Lung (tissue), 12 donors: ENCODE measurements around the gene EPHB1. TPM values are rescaled to one million over a fixed set of nuclear protein-coding genes. Genes with fewer than 3 reads are reported as not detected.
"Not testable (repeated sequence)": the region's sequence is repeated elsewhere in the genome, so short reads cannot be mapped to it uniquely, and the experiment has no call there.

Experiments used
- ATAC-seq: fragments of 200-7000 bp; cut with Tn5 transposase; one replicate; pipeline ENCODE4 v1.9.1; 2020; ENCODE audit warnings: moderate number of reproducible peaks; ENCODE audit not compliant: insufficient read depth, low FRiP score
- DNase-seq, 3 donors: peaks; one replicate each; pipeline ENCODE4 v3.0.0-alpha.2; 2013 to 2017
- H3K27ac ChIP-seq, 2 donors: one replicate each; pipeline ENCODE4 v1.5.1; 2013; ENCODE audit warnings: mild to moderate bottlenecking in 2 of 2, moderate library complexity in 2 of 2, control low read depth in 1 of 2, inconsistent platforms in 1 of 2, low read depth in 1 of 2, low read length in 1 of 2
- H3K27me3 ChIP-seq, 3 donors: one replicate each; pipeline ENCODE4 v1.5.1; 2013; ENCODE audit warnings: low read length in 2 of 3; ENCODE audit not compliant: control insufficient read depth in 3 of 3, insufficient read depth in 3 of 3
- H3K36me3 ChIP-seq, 4 donors: one replicate each; pipeline ENCODE4 v1.5.1; 2013; ENCODE audit warnings: low read length in 4 of 4, mild to moderate bottlenecking in 1 of 4, moderate library complexity in 1 of 4; ENCODE audit not compliant: control insufficient read depth in 4 of 4, insufficient read depth in 4 of 4
- H3K4me1 ChIP-seq, 5 donors: one replicate each; pipeline ENCODE4 v1.5.1; 2013; ENCODE audit warnings: low read length in 5 of 5, mild to moderate bottlenecking in 2 of 5, moderate library complexity in 1 of 5; ENCODE audit not compliant: control insufficient read depth in 5 of 5, insufficient read depth in 5 of 5
- H3K4me3 ChIP-seq: one replicate; pipeline ENCODE4 v1.5.1; 2013; ENCODE audit warnings: mild to moderate bottlenecking, control low read depth, moderate library complexity
- H3K9ac ChIP-seq, 2 donors: one replicate each; pipeline ENCODE4 v1.5.1; 2013; ENCODE audit warnings: low read length in 2 of 2, control low read depth in 1 of 2; ENCODE audit not compliant: insufficient read depth in 1 of 2
- H3K9me3 ChIP-seq, 4 donors: one replicate each; pipeline ENCODE4 v1.5.1; 2013; ENCODE audit warnings: low read length in 3 of 4, mild to moderate bottlenecking in 1 of 4, moderate library complexity in 1 of 4; ENCODE audit not compliant: control insufficient read depth in 4 of 4, insufficient read depth in 3 of 4
- WGBS, 2 donors: extraction: QIAGEN DNeasy Blood & Tissue Kit; methylation state at CpG; one replicate each; pipeline ENCODE4 v1.1.7; 2013; 5-methylcytosine and 5-hydroxymethylcytosine counted together
- polyA plus RNA-seq, 2 donors: library from polyadenylated mRNA; stranded (reverse); fragments of 200-250 nt; gene quantifications; one replicate each; pipeline ENCODE4 v1.2.1, GENCODE V29; 2013
- total RNA-seq, 2 donors: library from RNA; depleted of rRNA in 1 of 2; stranded (reverse); fragments of >200 nt in 1 of 2; gene quantifications; one replicate each; pipeline ENCODE4 v1.2.1, GENCODE V29; 2014 to 2021
- TF ChIP-seq, protein P1 (sequence below): IDR thresholded peaks from 2 replicates; pipeline ENCODE4 v1.5.1; 2012; ENCODE audit warnings: mild to moderate bottlenecking; ENCODE audit errors: control extremely low read depth, extremely low read depth
- donor health status: control.
- donor health status: control.
- donor health status: Bipolar disorder and iron deficiency.
- donor health status: healthy.
- donor health status: DM: yes; HTN: yes; CAD: no.

EPHB1 gene
- total and polyA plus RNA-seq, 4 donors = 0.30 to 6.3 (median 2.1) TPM

DNA sequence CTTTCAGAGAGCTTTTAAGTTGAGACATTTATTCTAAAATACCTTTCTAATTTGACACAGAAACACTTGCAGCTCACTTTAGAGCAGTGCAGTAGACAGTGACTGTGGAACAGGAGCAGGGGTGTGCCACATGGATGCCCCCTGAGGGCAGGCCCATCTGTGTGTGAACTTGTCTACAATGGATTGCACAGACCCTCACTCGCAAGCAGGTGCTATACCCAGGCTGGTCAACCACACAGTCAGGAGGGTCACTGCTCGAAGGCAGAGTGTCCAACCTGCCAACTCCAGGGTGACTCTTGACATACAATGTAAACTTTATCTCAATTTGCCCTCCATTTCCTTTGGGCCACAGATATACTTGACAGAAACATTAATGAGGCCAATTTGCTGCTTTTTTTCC lies 437.2 kb downstream of the EPHB1 start:
- H3K9me3 ChIP-seq = peaks cover 0 to 2% (median 0%) of the 10 kb centered on the region in 4 donors
- WGBS, 2 donors = 75 to 91% methylated on average over 2 of the region's 2 CpGs

GRCh38 chr3:135233476-135233875 lies 438.4 kb downstream of the EPHB1 start:
- H3K36me3 ChIP-seq, H3K9ac ChIP-seq, H3K27ac ChIP-seq, H3K4me3 ChIP-seq, H3K9me3 ChIP-seq, H3K27me3 ChIP-seq, H3K4me1 ChIP-seq, ATAC-seq, DNase-seq: not testable (repeated sequence)
- 87 to 89% methylated on average over 3 of the region's 3 CpGs for WGBS, 2 donors

More for the DNA sequence above, 437.2 kb downstream of the EPHB1 start:
- H3K27me3 ChIP-seq = no peaks in the 10 kb centered on the region
- no peak overlapping the region for H3K27ac ChIP-seq
- TF ChIP-seq, protein P1, sequence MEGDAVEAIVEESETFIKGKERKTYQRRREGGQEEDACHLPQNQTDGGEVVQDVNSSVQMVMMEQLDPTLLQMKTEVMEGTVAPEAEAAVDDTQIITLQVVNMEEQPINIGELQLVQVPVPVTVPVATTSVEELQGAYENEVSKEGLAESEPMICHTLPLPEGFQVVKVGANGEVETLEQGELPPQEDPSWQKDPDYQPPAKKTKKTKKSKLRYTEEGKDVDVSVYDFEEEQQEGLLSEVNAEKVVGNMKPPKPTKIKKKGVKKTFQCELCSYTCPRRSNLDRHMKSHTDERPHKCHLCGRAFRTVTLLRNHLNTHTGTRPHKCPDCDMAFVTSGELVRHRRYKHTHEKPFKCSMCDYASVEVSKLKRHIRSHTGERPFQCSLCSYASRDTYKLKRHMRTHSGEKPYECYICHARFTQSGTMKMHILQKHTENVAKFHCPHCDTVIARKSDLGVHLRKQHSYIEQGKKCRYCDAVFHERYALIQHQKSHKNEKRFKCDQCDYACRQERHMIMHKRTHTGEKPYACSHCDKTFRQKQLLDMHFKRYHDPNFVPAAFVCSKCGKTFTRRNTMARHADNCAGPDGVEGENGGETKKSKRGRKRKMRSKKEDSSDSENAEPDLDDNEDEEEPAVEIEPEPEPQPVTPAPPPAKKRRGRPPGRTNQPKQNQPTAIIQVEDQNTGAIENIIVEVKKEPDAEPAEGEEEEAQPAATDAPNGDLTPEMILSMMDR = no peak
- DNase-seq (no peak), ATAC-seq (no peak)
- H3K9ac ChIP-seq = no peak overlapping the region
- H3K4me3 ChIP-seq = no peak overlapping the region
- no peaks in the 10 kb centered on the region for H3K36me3 ChIP-seq
- peaks cover 0 to 6% (median 0%) of the 10 kb centered on the region in 5 donors for H3K4me1 ChIP-seq

- 84 to 91% methylated on average over 5 of the region's 5 CpGs for WGBS, 2 donors
Measured at GRCh38 chr3:135235541-135235940, 440.5 kb downstream of the EPHB1 start.

DNA sequence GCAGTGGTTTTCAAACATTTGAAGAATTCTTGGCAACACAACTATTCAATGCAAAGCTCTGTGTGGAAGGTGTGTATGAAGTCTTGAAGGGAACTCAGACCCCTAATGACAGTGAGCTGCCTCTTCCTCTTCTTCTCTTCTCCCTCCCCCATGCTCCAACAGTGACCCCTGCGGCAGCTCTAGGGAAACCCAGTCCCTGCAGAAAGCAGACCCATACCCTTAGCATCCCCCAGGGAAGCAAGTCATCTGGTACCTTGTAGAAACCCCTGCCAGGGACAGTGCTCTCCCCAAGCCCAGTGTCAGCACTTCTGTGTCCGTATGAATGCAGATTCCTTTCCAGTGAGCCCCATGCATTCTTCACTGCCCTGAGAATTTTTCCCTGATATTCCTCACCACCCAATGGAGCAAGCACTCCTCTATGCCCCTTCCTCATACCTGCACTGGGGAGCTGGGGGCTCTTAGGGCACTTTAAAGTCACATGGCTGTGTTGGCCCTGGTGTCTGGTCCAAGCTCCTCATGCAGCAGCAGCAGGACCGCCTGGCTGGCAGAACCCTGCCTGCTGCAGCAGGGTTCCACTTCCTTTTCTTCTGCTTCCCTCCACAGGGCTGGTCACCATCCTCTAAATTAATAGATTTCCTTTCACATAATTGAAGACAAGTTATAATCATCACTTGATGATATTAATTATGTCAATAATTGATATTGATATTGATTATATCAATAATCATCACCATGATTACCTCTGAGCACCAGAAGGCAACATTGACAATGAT lies 442.5 kb downstream of the EPHB1 start:
- TF ChIP-seq, protein P1 = no peak
- no peak overlapping the region for H3K4me3 ChIP-seq
- no peak overlapping the region for H3K27ac ChIP-seq
- H3K4me1 ChIP-seq = no peaks in the 10 kb centered on the region
- no peak for ATAC-seq
- no peak overlapping the region for H3K9ac ChIP-seq
- no peak for DNase-seq
- WGBS, 2 donors = 45 to 56% methylated on average over 3 of the region's 3 CpGs
- H3K36me3 ChIP-seq = no peaks in the 10 kb centered on the region
- H3K9me3 ChIP-seq = peaks cover 0 to 2% (median 0%) of the 10 kb centered on the region in 4 donors
- peaks cover 0 to 3% (median 3%) of the 10 kb centered on the region in 3 donors for H3K27me3 ChIP-seq

More at GRCh38 chr3:135235541-135235940, 440.5 kb downstream of the EPHB1 start:
- no peaks in the 10 kb centered on the region for H3K36me3 ChIP-seq
- no peak for ATAC-seq
- DNase-seq = no peak
- no peak overlapping the region for H3K9ac ChIP-seq
- peaks cover 0 to 3% (median 3%) of the 10 kb centered on the region in 3 donors for H3K27me3 ChIP-seq
- H3K4me3 ChIP-seq = no peak overlapping the region
- H3K27ac ChIP-seq = no peak overlapping the region
- H3K4me1 ChIP-seq = no peaks in the 10 kb centered on the region
- H3K9me3 ChIP-seq = peaks cover 0 to 2% (median 0%) of the 10 kb centered on the region in 4 donors
- TF ChIP-seq, protein P1 = no peak
